ENCODE data around the gene KLK12.

KLK12 gene

GRCh38 chr19:51060973-51061372 is 26.2 kb upstream of the KLK12 start:
- POLR2A ChIA-PET (ENCODE audit: low non-redundant PET), result no interaction called here
- TF ChIP-seq CTCF (conservative IDR thresholded peaks at IDR 0.05; ENCODE audit: low read depth), result no peak
- no peak for DNase-seq (ENCODE audit: low spot score)

GRCh38 chr19:51060336-51060735 is 25.5 kb upstream of the KLK12 start:
- no peak for TF ChIP-seq CTCF (conservative IDR thresholded peaks at IDR 0.05; ENCODE audit: low read depth)
- H3K27ac ChIP-seq, result no peak overlapping the region
- ChIA-PET CTCF (no interaction called here), POLR2A (ENCODE audit: low non-redundant PET) (no interaction called here)
- no peak for DNase-seq (ENCODE audit: low spot score)

More at GRCh38 chr19:51060973-51061372, 26.2 kb upstream of the KLK12 start:
- CTCF ChIA-PET, result no interaction called here
- no peak overlapping the region for H3K27ac ChIP-seq

- CTCF ChIA-PET, result no interaction called here
- DNase-seq (ENCODE audit: low spot score), result no peak
Observed at GRCh38 chr19:51059715-51060114, 24.9 kb upstream of the KLK12 start.

GRCh38 chr19:51055866-51056265 is 21.1 kb upstream of the KLK12 start:
- no peak for TF ChIP-seq CTCF (conservative IDR thresholded peaks at IDR 0.05; ENCODE audit: low read depth)
- H3K27ac ChIP-seq, result no peak overlapping the region
- ChIA-PET CTCF (no interaction called here), POLR2A (ENCODE audit: low non-redundant PET) (no interaction called here)
- no peak for DNase-seq (ENCODE audit: low spot score)

More at GRCh38 chr19:51059715-51060114, 24.9 kb upstream of the KLK12 start:
- H3K27ac ChIP-seq, result no peak overlapping the region
- no peak for TF ChIP-seq CTCF (conservative IDR thresholded peaks at IDR 0.05; ENCODE audit: low read depth)
- POLR2A ChIA-PET (ENCODE audit: low non-redundant PET), result no interaction called here

- TF ChIP-seq CTCF (conservative IDR thresholded peaks at IDR 0.05; ENCODE audit: low read depth), result no peak
- no peak for DNase-seq (ENCODE audit: low spot score)
- ChIA-PET POLR2A (ENCODE audit: low non-redundant PET) (no interaction called here), CTCF (interaction anchor here (0.6 to 1.2 kb wide), 2 partner anchors 48 to 152 kb away, joined by 3 to 4 read pairs; no protein-coding TSS in a partner anchor)
- H3K27ac ChIP-seq, result no peak overlapping the region
Observed at GRCh38 chr19:51047031-51047335, 12.2 kb upstream of the KLK12 start.

- ChIA-PET POLR2A (ENCODE audit: low non-redundant PET) (no interaction called here), CTCF (interaction anchor here (0.7 kb wide), 1 partner anchor 379 kb away, joined by 4 read pairs; no protein-coding TSS in a partner anchor)
- no peak overlapping the region for H3K27ac ChIP-seq
- no peak for TF ChIP-seq CTCF (conservative IDR thresholded peaks at IDR 0.05; ENCODE audit: low read depth)
- DNase-seq (ENCODE audit: low spot score), result no peak
Observed at GRCh38 chr19:51044327-51044726, 9.5 kb upstream of the KLK12 start.

- no peak overlapping the region for H3K27ac ChIP-seq
- no peak for DNase-seq (ENCODE audit: low spot score)
- ChIA-PET POLR2A (ENCODE audit: low non-redundant PET) (interaction anchor here (0.6 kb wide), 1 partner anchor 24 kb away, joined by 4 read pairs; no protein-coding TSS in a partner anchor), CTCF (interaction anchor here (0.7 kb wide), 1 partner anchor 380 kb away, joined by 4 read pairs; no protein-coding TSS in a partner anchor)
- no peak for TF ChIP-seq CTCF (conservative IDR thresholded peaks at IDR 0.05; ENCODE audit: low read depth)
Observed at GRCh38 chr19:51043497-51043896, 8.7 kb upstream of the KLK12 start.
